NCI-H2196 (cell line): ENCODE measurements around the gene CNN2.

Experiments used
- DNase-seq: peaks from one replicate; lab custom pipeline; 2025; ENCODE audit not compliant: unreplicated experiment; lab: John Stamatoyannopoulos, UW

CNN2 gene

DNA sequence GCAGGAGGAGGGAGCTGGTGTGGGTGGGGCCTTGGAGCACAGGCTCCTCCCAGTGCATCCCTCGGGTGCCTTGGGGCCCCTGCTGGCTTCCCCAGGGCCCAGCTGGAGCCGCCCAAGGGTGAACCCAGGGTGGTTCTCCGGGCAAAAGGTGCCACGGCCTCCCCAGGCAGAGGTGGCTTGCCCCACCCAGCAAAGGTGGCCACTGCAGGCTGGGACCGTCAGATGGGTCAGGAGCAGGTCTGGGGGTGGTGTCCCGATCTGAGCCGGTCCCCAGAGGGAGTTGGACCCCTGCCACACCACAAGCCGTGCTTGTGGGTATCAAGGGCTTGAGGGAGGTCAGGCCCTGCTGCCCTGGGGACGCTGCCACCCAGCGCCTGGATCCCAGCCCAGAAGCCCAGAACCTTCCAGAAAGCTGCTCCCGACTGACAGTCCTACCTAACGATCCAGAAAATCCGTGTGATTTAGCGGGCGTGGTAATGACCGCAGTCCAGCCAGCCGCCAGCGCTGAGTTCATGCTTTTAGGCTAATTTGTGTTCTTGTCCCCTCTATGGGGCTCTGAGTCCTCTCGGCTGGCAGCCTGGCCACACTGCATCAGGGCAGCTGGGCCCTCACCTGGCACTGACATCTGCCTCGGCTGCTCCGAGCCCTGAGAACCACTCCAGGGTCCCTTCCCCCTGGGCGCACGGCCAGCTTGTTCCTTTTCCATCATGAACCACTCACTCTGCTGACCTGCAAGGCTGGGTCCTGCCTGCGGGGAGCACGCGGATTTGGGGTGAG is 31.2 kb upstream of the CNN2 start:
- peak; percentile 61 for DNase-seq

DNA sequence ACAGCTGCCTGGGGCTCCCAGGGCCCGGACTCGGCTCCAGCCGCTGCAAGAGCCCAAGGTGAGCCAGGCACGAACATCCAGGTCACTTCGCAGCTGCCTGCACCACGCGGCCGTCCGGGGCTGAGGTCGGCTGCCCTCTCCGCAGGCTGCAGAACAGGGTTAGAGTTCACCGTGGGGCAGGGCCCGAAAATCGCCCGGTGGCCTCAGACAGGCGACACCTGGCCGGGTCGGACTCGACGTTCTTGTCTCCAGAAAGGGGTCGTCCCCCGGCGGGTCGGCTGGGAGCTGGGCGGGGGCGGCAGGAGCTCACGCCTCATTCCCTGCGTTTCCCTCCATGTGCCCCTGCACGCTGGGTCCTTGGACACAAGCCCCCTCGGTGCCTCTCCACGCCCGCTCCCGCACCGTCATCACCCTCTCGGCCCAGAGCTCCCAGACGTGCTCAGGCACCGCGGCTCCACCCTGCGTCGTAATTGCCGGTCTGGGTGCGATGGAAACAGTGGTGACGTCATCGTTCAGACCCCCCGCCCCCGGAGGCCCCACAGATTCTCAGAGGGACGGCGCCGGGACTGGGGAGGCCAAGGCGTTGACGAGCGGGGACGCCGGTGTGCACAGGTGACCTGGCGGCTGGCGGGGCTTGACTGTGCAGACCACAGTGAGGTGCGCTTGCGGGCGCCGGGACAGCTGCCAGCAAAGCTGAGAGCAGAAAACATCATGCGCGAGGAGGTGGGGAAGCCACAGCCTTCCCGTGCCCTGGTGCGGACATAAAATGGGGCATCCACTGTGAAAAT is 30.2 kb upstream of the CNN2 start:
- DNase-seq, result peak; percentile 64

DNA sequence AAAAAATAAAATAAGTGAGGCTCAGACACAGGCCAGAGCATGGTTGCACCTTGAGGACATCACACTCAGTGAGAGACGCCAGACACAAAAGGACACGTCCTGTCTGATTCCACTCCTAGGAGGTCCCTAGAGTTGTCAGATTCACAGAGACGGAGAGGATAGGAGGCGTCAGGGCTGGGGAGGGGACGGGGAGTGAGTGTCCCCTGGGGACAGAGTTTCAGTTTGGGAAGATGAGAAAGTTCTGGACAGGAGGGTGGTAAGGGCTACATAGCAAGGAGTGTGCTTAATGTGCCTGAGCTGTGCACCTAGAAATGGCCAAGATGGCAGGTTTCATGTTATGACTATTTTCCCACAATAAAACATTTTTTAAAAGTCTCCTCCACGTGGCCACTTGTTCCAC is 28.3 kb upstream of the CNN2 start:
- DNase-seq, result no peak

- no peak for DNase-seq
These were observed 27.1 kb upstream of the CNN2 start for GRCh38 chr19:999379-999719.

DNA sequence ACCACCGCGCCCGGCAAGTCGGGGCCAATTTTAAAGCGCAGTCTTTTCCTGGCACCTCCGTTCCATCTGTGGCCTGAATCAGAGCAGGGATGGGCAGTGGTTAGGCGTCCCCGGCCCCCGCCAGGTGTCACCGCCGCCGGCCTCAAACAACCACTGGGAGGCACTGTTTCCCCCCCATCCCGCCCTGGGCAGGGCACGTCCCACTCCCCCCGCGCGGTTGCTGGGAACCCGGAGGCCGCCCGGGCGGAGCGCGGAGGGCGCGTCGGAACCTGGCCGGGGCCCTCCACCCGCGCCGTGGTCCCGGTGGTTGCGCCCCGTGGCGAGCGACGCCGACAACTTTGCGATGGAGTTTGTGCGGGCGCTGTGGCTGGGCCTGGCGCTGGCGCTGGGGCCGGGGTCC is 26.3 kb upstream of the CNN2 start, which contains the start of gene GRIN3B:
GRIN3B (plus strand) TSS at position 325 of the 400 bp plus-strand sequence; CDS start at position 344, 19 bp downstream.
- DNase-seq, result peak; percentile 76

- DNase-seq, result no peak
These were observed 25.5 kb upstream of the CNN2 start for GRCh38 chr19:1000591-1001537.

- peak; percentile 48 for DNase-seq
These were observed 24.8 kb upstream of the CNN2 start for GRCh38 chr19:1001538-1002166.

DNA sequence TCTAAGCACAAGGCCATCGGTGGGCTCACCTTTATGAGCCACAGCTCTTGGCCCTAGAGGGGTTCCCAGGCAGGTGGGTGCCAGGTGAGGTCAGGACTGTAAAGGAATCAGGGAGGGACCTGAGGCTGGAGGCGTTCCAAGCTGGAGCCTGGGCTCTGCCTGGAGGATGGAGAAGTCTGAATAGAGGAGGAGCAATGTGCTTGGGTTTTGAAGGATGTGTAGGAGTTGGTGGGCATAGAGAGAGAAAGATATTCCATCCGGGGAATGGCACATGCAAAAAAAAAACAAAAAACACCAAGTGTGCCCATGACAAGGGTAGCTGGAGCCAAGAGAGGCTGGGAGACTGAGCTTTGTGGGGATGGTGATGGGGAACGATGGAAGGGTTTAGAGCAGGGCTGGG is 23.8 kb upstream of the CNN2 start:
- no peak for DNase-seq

GRCh38 chr19:1003283-1003682 is 23.1 kb upstream of the CNN2 start:
- no peak for DNase-seq

- no peak for DNase-seq
These were observed 22.1 kb upstream of the CNN2 start for GRCh38 chr19:1004204-1004802.

DNA sequence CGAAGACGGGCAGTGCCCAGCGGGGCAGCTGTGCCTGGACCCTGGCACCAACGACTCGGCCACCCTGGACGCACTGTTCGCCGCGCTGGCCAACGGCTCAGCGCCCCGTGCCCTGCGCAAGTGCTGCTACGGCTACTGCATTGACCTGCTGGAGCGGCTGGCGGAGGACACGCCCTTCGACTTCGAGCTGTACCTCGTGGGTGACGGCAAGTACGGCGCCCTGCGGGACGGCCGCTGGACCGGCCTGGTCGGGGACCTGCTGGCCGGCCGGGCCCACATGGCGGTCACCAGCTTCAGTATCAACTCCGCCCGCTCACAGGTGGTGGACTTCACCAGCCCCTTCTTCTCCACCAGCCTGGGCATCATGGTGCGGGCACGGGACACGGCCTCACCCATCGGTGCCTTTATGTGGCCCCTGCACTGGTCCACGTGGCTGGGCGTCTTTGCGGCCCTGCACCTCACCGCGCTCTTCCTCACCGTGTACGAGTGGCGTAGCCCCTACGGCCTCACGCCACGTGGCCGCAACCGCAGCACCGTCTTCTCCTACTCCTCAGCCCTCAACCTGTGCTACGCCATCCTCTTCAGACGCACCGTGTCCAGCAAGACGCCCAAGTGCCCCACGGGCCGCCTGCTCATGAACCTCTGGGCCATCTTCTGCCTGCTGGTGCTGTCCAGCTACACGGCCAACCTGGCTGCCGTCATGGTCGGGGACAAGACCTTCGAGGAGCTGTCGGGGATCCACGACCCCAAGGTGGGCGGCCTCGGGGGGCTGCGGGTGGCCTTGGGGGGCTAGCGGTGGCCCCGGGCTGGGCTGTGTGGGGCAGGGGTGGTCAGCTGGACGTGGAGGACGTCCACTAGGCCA is 21.4 kb upstream of the CNN2 start:
- DNase-seq, result no peak

DNA sequence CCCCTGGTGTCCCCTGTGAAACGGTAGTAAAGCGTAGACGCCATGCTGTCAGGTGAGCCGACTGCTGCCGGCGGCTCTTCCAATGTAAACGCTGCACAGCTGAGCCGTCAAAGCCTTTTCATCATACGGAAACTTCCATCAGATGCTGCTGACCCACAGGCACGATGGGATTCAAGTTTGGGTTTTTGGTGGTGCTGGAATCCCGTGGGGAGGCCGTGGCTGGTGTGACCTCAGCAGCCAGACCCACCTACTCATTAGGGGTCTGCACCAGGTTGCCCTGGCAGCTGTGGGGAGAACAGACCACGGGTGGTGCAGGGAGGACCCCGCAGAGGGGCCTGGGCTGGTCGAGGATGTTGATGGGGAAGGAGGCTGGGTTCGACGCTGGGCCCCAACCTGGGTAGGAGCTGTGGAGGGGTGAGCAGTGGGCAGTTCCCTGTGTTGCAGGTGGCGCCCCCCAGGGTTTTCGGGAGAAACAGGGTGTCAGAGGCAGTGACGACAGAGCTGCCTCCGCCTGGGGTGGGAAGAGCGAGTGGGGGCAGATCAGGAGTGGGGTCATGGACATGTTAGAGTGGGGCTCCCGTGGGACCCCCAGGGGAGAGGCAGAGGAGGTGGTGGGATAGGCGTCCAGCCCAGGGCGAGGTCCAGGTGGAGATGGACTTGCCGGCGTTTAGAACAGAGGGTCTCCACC is 19.6 kb upstream of the CNN2 start:
- DNase-seq, result no peak

DNA sequence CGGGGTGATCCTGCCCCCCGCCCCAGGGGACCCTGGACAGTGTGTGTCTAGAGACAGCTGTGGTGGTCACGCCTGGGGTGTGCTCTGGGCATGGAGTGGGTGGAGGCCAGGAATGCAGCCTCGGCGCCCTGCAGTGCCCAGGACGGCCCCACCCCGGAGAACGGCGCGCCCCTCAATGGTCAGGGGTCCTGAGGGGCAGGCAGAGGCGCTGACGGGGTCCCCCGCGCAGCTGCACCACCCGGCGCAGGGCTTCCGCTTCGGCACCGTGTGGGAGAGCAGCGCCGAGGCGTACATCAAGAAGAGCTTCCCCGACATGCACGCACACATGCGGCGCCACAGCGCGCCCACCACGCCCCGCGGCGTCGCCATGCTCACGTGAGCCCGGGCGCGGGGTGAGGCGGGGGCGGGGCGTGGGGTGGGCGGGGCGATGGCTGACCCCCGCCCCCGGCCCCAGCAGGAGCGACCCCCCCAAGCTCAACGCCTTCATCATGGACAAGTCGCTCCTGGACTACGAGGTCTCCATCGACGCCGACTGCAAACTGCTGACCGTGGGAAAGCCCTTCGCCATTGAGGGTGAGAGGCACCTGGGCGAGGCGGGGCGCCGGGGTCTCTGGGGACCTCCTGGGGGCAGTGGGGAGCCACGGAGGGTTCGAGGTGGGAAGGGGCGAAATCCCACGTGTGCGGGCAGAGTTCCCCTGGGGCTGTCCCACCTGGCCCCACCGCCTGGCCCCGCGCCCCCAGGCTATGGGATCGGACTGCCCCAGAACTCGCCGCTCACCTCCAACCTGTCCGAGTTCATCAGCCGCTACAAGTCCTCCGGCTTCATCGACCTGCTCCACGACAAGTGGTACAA is 18.8 kb upstream of the CNN2 start:
- DNase-seq, result no peak

- DNase-seq, result no peak
These were observed 18.0 kb upstream of the CNN2 start for GRCh38 chr19:1008268-1009040.

GRCh38 chr19:1009041-1009980 is 17.1 kb upstream of the CNN2 start:
- no peak for DNase-seq

- DNase-seq, result no peak
These were observed 16.3 kb upstream of the CNN2 start for GRCh38 chr19:1009981-1010538.
